HG03378 (cell line): ENCODE measurements around the gene TCL1B.
"Not testable (repeated sequence)": the region's sequence is repeated elsewhere in the genome, so short reads cannot be mapped to it uniquely, and the experiment has no call there.

Experiments used
- ATAC-seq: cut with Tn5 transposase; IDR thresholded peaks from one replicate; pipeline ENCODE4 v1.9.1; 2021; ENCODE audit warnings: mild to moderate bottlenecking, moderate library complexity; ENCODE audit not compliant: unreplicated experiment

The TCL1B gene

GRCh38 chr14:95685978-95686922 lies at the start of gene TCL1B:
TCL1B (plus strand) TSS chr14:95686426; CDS start chr14:95686468, 42 bp downstream.
- ATAC-seq = no peak

DNA sequence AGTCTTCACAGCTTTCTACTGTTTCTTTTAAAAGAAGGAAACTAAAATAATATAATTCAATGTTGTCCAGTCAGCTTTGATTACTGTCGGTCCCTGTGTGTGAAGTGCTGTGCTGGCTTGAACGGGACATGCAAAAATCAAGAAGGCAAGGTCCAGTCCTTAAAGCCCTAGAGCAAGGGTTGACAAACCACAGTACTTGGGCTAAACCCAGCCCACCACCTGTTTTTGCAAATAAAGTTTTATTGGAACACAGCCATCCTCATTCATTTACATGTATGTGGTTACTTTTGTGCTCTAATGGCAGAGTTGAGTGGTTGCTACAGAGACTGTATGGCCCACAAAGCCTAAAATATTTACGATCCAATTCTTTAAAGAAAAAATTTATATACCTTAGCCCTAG lies 41.2 kb upstream of the TCL1B start:
- no peak for ATAC-seq

DNA sequence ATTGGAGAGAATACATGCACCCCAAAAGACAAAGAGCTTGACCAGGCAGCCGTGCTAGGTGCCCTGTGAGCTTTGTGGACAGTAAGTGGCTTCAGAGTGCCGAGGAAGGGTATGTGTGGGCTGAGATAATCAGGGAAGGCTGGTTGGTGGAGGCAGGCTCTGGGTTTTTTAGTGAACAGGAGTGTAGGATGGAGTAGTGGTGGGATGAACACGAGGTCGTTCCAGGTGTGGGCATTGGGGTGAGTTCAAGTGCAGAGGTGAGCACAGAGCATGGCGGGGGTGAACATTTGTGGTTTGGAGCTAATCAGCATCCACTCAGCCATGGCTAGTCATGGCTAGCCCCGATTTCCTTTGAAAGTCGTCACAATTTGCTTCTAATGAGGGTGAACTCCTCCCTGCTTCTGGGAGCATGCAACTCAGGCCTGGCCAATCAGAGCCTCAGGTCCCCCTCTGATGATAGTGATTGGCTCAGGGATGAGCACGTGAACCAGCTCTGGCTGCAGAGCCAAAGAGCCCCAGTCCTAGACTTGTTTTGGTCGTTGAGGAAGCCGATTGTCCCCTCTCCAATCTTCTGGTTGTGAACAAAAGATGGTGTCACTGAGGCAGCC lies 40.7 kb upstream of the TCL1B start:
- no peak for ATAC-seq

DNA sequence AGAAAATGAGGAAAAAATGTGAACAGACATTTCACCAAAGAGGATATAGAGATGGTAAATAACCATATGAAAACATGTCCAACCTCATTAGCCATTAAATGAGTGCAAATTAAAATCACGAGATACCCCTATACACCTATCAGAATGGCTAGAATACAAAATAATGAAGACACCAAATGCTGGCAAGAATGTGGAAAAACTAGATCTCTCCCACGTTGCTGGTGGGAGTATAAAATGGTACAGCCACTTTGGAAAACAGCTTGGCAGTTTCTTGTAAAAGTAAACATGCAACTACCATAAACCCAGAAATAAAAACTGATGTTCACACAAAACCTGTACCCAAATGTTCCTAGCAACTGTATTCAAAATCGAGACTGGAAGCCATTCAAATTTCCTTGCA lies 38.3 kb upstream of the TCL1B start:
- ATAC-seq = no peak

DNA sequence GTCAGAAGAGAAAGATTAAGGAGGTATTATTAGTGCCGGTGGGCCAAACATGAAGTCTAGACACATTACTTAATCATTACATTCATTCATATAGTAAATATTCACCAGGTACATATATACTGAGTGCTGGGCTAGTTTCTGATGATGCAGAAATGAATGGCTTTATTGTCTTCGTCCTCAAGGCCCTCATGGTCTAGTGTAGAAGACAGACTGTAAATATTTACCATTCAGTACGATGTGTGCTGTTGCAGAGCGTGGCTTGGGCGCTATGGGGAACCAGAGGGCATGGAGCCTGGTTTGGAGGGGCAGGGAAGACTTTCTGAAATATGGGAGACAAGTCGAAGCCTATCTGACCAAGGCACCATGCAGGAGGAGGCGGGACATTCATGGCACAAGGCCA lies 37.0 kb upstream of the TCL1B start:
- ATAC-seq = no peak

GRCh38 chr14:95651028-95651427 lies 35.2 kb upstream of the TCL1B start:
- ATAC-seq = no peak

DNA sequence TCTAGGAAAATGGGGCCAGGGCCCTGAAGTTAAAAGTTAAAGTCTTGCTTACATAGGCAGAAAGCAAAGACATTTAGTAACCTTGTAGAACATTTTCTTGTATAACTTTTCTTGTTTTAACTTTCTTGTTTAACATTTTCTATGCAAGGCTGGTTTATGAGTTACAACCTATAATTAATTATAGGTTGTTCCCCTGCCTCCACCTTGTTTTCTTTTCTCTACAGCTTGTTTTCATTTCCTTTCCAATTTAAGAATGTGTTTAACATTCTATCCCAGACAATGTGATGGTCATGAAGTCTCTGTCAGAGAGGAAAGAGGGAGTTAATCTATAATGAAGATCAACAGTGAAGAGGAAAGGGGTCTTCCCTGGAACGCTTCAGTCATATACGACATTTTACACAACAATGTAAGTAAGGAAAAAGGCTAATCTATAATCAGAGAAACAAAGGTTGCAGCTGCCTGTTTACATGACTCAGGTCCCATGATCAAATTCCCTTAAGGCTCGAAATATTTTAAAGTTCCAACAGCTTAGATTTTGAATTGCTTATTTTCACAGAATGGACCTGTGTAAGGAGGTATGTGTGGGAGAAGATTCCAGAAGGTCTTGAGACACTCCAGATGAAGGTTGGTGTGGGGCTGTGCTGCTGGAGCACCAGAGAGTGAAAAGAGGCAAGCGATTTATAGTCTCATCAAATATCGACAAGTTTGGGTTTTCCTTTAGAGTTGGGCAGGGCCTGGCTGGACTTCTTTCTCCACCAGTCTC lies 34.2 kb upstream of the TCL1B start:
- ATAC-seq = no peak

- ATAC-seq = no peak
Measured at GRCh38 chr14:95652690-95653089, 33.5 kb upstream of the TCL1B start.

DNA sequence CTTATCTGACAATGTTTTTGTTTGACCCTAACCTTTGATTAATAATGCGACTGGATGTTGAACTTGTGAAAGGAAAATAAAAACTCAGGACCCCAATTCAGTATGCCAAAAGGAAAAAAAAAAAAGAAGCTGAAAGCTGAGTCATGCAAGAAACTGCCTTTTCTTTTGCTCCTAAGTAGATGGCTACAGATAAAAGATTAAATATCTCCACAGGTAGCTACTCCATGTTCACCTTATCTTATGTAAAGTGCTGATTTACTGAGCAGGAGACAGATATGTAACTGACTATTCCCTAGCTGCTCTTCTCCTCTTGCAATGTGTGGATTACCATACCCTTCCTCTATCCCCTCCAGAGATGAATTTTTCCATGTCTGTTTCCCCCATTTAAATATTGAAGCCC lies 30.8 kb upstream of the TCL1B start:
- ATAC-seq = no peak

- ATAC-seq = no peak
Measured at GRCh38 chr14:95656634-95657033, 29.6 kb upstream of the TCL1B start.

GRCh38 chr14:95657454-95657853 lies 28.8 kb upstream of the TCL1B start:
- ATAC-seq = no peak

DNA sequence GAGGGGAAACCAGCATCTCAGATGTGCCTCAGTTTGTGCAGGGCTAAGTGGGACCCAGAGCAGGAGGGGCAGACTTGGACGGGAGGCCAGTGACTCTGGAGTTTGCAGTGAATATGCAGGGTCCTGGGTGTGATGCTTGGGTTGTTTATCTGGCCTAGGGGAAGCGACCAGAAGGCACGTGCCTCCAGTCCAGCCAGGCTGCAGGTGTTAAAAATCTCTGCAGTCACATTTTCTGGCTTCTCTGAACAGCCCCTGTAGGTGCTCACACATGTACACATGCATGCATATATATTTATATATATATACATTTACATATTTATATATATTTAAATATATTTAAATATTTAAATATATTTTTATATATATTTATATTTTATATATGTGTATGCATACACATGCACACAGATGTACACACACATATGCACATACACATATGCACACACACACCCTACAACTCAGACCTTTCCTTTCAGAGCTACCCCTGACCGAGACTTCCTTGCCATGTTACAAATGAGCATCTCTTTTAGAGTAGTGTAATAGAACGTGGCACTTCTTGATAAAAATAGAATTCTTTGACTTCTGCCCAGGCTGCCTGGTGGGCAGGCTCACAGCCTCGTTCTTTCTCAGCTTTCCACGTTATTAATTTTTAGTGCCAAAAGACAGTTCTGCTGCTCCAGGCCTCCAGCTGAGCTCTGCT lies 26.8 kb upstream of the TCL1B start:
- no peak for ATAC-seq

GRCh38 chr14:95659990-95660385 lies 26.2 kb upstream of the TCL1B start:
- no peak for ATAC-seq

GRCh38 chr14:95660651-95661515 lies 25.3 kb upstream of the TCL1B start:
- no peak for ATAC-seq

DNA sequence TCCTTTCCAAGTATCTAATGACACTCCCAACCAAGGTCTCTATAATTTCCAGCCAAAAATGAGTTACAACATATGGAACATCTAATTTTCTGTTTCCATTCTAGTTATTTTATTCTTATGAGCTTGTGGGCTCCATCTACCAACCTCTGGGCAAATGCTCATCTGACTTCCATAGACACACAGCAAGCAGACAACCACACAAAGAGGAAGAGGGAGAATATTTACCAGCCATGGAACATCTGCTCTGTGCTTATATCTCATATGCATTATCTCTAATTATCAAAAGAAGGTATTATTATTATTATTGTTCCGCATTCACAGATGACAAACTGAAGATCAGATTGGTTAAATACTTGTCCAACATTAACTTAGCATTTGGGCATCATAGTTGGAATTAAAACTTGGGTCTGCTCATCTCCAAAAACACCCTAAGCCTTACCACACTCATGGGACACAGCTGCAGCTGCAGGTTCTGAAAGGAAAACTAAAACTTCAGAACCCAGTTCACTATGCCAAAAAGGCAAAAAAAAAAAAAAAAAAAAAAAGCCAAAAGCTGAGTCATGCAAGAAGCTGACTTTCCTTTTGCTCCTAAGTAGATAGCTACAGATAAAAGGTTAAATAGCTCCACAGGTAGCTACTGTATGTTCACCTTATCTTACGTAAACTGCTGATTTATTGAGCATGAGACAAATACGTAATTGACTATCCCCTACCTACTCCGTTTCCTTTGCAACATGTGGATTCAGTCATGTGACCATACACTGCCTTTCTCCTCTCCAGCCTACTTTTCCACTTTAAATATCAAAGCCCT lies 23.6 kb upstream of the TCL1B start:
- ATAC-seq = peak; percentile 44

GRCh38 chr14:95663226-95663797 lies 22.9 kb upstream of the TCL1B start:
- ATAC-seq = no peak

DNA sequence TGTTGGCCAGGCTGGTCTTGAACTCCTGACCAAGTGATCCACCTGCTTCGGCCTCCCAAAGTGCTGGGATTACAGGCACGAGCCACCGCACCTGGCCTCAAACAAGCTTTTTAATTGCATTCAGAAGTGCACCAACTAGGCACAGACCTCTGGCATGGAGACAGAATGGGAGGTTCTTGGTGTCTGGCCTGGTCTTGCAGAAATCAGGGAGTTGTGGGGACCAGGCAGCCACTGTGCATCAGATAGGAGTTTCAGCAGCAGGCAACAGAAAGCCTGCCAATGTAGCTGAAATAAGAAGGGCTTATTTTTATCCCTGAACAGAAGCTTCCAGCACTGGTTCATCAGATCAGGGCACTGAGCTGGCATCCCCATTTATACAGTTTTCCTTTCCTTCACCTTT lies 22.2 kb upstream of the TCL1B start:
- ATAC-seq = no peak

GRCh38 chr14:95664546-95664945 lies 21.7 kb upstream of the TCL1B start:
- ATAC-seq = no peak

DNA sequence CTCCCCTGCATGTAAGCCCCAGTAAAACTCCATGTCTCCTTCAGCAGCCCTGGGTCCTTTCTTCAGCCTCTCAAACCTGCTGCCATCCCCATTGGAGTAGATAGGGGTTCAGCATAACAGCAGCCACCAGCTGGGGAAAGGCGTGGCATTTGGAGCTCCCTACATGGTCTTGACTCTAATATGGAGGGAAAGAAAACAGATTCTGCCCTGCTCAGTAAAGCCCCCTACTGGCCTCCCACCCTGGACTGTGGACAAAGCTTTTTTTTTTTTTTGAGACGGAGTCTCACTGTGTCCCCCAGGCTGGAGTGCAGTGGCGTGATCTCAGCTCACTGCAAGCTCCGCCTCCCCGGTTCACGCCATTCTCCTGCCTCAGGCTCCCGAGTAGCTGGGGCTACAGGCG lies 20.7 kb upstream of the TCL1B start:
- ATAC-seq = not testable (repeated sequence)
